ENCODE data around the gene E2F8.

- no peak for TF ChIP-seq POLR2A (IDR thresholded peaks at IDR 0.05)
- no peak for TF ChIP-seq CTCF (IDR thresholded peaks at IDR 0.05)
Measured at GRCh38 chr11:19226378-19227195, 14.2 kb downstream of the E2F8 start.

Measured in body of pancreas (tissue), 4 donors.